Loucy (cell line): Measurements from ENCODE around the gene MTHFD2L.

Experiments used
- EZH2phosphoT487 ChIP-seq: fragments of 200-600 bp; IDR thresholded peaks from 2 replicates; pipeline ENCODE4 v1.6.1; 2018; ENCODE audit warnings: antibody characterized with exemption, mild to moderate bottlenecking, moderate library complexity, borderline replicate concordance
- TF ChIP-seq, protein P1 (sequence below): fragments of 200-600 bp; sonication (generic); conservative IDR thresholded peaks from 2 replicates; pipeline ENCODE4 v1.5.1; 2014; ENCODE audit warnings: mild to moderate bottlenecking, antibody characterized with exemption, low read length

DNA sequence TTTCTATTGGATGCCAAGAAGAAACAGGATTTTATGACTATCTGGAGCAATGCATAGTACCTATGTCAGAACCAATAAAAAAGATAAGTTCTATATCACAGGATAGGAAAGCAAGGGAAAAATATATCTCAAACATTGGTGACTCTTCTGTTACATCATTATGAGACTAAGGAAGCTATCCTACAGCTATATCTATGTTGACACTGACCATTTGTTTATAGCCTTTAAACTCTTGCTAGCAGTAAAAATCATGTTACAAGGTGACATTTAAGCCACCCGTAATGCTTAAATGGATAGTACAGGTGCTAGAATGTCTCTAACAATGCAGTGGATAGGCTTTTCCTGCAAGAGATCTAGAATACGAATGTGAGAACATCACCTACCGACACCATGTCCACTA is 121.8 kb downstream of the MTHFD2L start:
- TF ChIP-seq, protein P1, sequence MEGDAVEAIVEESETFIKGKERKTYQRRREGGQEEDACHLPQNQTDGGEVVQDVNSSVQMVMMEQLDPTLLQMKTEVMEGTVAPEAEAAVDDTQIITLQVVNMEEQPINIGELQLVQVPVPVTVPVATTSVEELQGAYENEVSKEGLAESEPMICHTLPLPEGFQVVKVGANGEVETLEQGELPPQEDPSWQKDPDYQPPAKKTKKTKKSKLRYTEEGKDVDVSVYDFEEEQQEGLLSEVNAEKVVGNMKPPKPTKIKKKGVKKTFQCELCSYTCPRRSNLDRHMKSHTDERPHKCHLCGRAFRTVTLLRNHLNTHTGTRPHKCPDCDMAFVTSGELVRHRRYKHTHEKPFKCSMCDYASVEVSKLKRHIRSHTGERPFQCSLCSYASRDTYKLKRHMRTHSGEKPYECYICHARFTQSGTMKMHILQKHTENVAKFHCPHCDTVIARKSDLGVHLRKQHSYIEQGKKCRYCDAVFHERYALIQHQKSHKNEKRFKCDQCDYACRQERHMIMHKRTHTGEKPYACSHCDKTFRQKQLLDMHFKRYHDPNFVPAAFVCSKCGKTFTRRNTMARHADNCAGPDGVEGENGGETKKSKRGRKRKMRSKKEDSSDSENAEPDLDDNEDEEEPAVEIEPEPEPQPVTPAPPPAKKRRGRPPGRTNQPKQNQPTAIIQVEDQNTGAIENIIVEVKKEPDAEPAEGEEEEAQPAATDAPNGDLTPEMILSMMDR, result no peak
- no peak for TF ChIP-seq EZH2phosphoT487
